ENCODE results near the gene NDST3. TPM values are rescaled to one million over a fixed set of nuclear protein-coding genes. Genes with fewer than 3 reads are reported as not detected.
"Not testable (repeated sequence)": the region's sequence is repeated elsewhere in the genome, so short reads cannot be mapped to it uniquely, and the experiment has no call there.

Gene NDST3
- total RNA-seq, 1 donor from 2014 or later: not detected

- DNase-seq (ENCODE audit: low read depth): peak; percentile 32
These were observed 236.2 kb downstream of the NDST3 start for GRCh38 chr4:118270492-118270891.

GRCh38 chr4:118271788-118272187 is 237.5 kb downstream of the NDST3 start:
- no peak for DNase-seq (ENCODE audit: low read depth)

DNA sequence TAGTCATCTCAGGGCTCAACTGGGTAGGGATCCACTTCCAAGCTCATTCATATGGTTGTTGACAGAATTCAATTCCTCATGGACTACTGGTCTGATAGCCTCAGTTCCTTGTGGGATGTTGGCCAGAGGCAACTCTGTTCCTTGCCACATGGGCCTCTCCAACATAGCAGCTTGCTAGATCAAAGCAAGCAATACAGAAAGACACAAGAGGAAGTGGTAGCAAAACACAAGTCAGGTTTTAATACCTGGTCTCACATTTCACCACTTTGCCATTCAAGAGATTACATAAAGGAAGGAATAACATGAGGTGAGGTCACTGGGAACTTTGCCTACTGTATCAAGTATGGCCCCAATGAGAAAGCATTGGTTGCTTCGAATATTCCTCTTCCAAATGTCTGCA is 239.4 kb downstream of the NDST3 start:
- DNase-seq (ENCODE audit: low read depth): no peak

DNA sequence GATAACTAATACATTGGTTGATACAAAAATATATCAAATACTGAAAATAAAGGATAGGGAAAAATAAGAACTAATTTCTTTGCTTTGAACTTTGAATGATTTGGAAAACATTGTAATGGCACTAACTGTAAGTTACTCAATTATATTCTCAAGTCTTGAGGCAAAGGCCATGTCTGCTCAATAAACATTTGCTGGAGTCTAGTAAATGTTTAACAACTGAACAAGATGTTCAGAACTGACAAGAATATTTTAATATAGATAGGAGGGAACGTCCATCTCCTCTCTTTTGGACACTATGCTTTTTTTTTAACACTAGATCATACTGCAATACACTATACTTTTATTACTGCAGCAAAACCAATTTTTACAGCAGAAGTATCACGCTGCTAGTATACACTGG is 242.3 kb downstream of the NDST3 start:
- no peak for DNase-seq (ENCODE audit: low read depth)

GRCh38 chr4:118277243-118277642 is 243.0 kb downstream of the NDST3 start:
- DNase-seq (ENCODE audit: low read depth): no peak

GRCh38 chr4:118278473-118279274 is 244.4 kb downstream of the NDST3 start:
- peak; percentile 96 for DNase-seq (ENCODE audit: low read depth)

DNA sequence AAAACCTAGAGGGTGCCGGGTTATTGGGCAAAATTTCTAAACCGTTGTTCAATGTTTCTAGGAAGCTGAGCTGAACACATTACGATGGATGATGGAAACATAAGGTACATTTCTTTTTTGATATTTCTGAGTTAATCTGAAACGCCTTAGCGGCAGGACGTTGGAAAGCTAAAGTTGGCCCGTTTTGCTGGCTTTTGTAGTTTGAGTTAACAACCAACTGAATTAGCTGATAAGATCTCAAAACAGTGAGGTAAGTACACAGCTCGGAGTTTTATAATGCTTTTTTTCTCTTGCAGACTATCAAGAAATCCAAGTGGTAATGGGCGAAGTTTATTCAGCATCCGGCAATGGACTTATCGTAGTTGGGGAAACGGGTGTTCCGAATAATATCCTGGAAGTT is 245.0 kb downstream of the NDST3 start:
- no peak for DNase-seq (ENCODE audit: low read depth)

DNA sequence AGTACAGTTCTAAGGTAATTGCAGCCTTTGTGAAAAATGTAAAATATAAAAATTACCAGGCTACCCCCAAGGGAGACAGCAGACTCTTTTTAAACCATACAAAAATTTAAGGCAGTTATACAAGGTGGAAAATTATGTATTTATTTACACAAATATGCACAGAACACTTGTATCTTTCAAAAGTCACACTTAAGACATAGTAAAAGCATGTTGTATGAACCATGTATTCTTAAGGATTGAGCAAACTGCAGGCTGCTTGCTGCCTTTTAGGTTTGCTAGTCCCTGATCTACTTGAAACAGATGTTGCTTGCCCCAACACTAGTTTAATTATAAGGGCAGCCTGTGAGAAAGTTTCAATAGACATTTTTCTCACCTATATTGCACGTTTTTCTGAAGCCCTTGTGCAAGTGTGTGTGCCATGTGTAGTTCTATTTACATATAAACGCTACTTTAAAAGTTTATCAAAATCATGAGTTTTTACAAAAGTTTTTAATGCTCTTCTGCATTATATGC is 245.7 kb downstream of the NDST3 start:
- DNase-seq (ENCODE audit: low read depth): no peak

GRCh38 chr4:118280501-118281218 is 246.4 kb downstream of the NDST3 start:
- peak; percentile 67 for DNase-seq (ENCODE audit: low read depth)

DNA sequence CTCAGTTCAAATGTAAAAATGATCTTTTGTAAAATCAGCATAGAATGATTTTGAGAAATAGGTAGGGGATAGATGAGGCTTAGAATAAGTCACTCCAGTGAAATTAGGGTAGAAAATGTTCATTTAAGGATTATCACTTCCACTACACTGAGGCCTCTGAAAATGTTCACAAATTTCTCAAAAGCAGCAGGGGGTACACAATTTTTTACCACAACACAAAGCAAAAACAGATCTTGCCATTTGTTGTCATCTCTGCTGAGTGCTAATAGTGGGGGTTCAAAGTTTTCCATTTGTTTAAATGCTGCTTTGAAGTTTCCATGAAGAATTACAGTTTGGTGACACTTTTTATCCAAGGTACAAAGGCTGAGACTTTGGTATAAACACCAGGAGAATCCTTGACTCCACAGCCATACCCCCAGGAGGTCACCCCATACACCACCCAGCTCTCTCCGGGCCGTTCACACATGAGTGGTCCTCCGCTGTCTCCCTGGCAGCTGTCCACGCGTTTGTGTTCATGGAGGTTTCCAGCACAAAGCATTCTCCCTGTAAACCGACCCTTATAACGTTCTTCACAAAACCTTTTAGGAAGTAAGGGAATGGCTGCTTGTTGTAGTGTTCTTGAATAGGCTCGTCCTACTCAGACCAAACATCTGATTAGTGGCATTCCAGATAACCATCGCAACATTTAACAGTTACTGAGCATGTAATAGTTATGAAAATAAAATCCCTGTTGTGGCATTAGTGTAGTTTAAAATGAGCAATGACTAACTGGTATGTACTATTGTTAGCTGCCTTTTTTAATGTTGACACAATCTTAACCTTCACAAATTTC is 247.5 kb downstream of the NDST3 start:
- peak; percentile 39 for DNase-seq (ENCODE audit: low read depth)

- DNase-seq (ENCODE audit: low read depth): peak; percentile 20
These were observed 248.4 kb downstream of the NDST3 start for GRCh38 chr4:118282692-118283091.

DNA sequence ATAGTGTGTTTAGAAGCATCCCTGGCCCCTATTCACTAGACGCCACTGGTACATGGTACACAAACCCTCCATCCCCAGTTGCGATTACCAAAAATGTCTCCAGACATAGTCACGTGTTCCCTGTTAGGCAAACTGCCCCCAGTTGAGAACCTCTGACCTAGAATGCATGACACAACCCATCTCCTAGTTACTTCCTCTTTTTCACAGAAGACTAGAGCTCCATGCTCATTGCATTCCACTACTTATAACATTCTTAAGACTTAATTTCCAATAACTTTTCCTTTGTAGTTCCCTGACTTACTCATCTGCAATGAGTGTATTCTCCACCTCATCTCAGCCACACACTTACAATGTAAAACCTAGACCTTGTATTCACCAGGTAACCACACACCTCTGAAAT is 249.9 kb downstream of the NDST3 start:
- DNase-seq (ENCODE audit: low read depth): no peak

GRCh38 chr4:118285931-118286330 is 251.6 kb downstream of the NDST3 start:
- no peak for DNase-seq (ENCODE audit: low read depth)

- DNase-seq (ENCODE audit: low read depth): no peak
These were observed 252.4 kb downstream of the NDST3 start for GRCh38 chr4:118286685-118287084.

- no peak for DNase-seq (ENCODE audit: low read depth)
These were observed 253.6 kb downstream of the NDST3 start for GRCh38 chr4:118287711-118288451.

DNA sequence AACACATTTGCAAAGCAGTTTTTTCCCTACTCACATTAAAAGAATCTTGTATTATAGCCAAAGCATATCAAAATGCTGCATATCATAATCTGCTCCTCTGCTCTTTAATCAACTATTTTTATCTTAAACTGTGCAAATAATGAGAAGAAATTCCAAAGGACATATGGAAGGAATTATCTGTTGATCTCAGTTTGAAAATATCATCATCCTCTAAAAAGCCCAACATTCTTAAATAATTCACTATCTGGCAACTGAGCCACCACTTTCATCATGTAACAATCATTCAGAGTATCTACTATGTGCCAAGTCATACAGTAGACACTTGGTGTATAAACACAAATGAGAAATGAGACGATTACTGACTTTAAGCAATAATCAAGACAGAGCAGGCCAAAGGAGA is 255.5 kb downstream of the NDST3 start:
- no peak for DNase-seq (ENCODE audit: low read depth)

GRCh38 chr4:118290951-118291350 is 256.7 kb downstream of the NDST3 start:
- no peak for DNase-seq (ENCODE audit: low read depth)

DNA sequence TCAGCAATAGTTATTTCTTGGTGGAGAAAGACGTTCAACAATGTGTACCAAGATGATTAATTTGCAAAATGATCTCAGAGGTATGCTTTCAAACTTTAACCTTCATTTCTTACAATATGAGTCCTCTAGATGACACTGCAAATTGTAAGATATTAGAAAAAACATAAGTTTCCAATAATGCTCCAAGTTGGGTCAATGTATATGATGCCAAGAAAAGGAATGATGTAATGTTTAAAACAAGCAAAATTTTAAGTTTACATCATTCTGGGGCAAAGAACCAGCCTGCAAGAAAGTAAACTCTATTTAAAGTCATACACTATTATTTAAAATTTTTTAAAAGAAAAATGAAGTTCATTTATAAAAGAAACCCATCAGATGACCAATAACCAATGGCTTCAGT is 262.4 kb downstream of the NDST3 start:
- DNase-seq (ENCODE audit: low read depth): no peak

GRCh38 chr4:118299619-118300018 is 265.3 kb downstream of the NDST3 start:
- not testable (repeated sequence) for DNase-seq (ENCODE audit: low read depth)

- DNase-seq (ENCODE audit: low read depth): peak; percentile 27
These were observed 273.4 kb downstream of the NDST3 start for GRCh38 chr4:118307643-118308042.
